T-helper 22 cell (primary cell): Measurements from ENCODE around the gene PIK3R4.

Experiments
- DNase-seq: peaks from one replicate; pipeline ENCODE4 v3.0.0-alpha.2; 2020; ENCODE audit warnings: low read depth

Gene PIK3R4

GRCh38 chr3:130640027-130640426, 106.6 kb downstream of the PIK3R4 start:
- no peak for DNase-seq

- no peak for DNase-seq
Measured at GRCh38 chr3:130636480-130637234, 110.0 kb downstream of the PIK3R4 start.

GRCh38 chr3:130635978-130636377, 110.7 kb downstream of the PIK3R4 start:
- no peak for DNase-seq

GRCh38 chr3:130635285-130635684, 111.3 kb downstream of the PIK3R4 start:
- DNase-seq: no peak
